Raji (cell line): ENCODE measurements around the gene CEP131.

ENCODE experiments used
- POLR2A ChIP-seq: IDR thresholded peaks from 2 replicates; pipeline ENCODE4 v1.6.1; 2011; ENCODE audit warnings: low read depth, low read length, control low read depth; ENCODE audit not compliant: insufficient read depth

CEP131 gene

GRCh38 chr17:81207610-81208581 lies 14.9 kb downstream of the CEP131 start:
- TF ChIP-seq POLR2A = no peak

GRCh38 chr17:81206657-81207056 lies 16.1 kb downstream of the CEP131 start:
- no peak for TF ChIP-seq POLR2A

- no peak for TF ChIP-seq POLR2A
These were observed 16.6 kb downstream of the CEP131 start for GRCh38 chr17:81206166-81206565.

GRCh38 chr17:81204578-81204977 lies 18.2 kb downstream of the CEP131 start:
- TF ChIP-seq POLR2A = no peak

GRCh38 chr17:81203136-81203535 lies 19.6 kb downstream of the CEP131 start:
- no peak for TF ChIP-seq POLR2A

GRCh38 chr17:81202318-81202717 lies 20.4 kb downstream of the CEP131 start:
- no peak for TF ChIP-seq POLR2A

GRCh38 chr17:81200695-81201580 lies 21.8 kb downstream of the CEP131 start:
- no peak for TF ChIP-seq POLR2A

GRCh38 chr17:81200201-81200600 lies 22.6 kb downstream of the CEP131 start:
- TF ChIP-seq POLR2A = no peak

- no peak for TF ChIP-seq POLR2A
These were observed 23.3 kb downstream of the CEP131 start for GRCh38 chr17:81199482-81199830.

GRCh38 chr17:81198826-81199481 lies 23.8 kb downstream of the CEP131 start:
- TF ChIP-seq POLR2A = no peak

GRCh38 chr17:81197831-81198490 lies 24.8 kb downstream of the CEP131 start:
- TF ChIP-seq POLR2A = no peak

GRCh38 chr17:81197409-81197795 lies 25.4 kb downstream of the CEP131 start:
- no peak for TF ChIP-seq POLR2A

GRCh38 chr17:81196505-81197408 lies 26.0 kb downstream of the CEP131 start:
- no peak for TF ChIP-seq POLR2A
